Measurements from ENCODE around the gene ADGRF3. TPM values are rescaled to one million over a fixed set of nuclear protein-coding genes. Genes with fewer than 3 reads are reported as not detected.

ADGRF3 gene
- total RNA-seq (2021) = 0.09 and 0.29 TPM in 2 replicates
- long read RNA-seq = 0 reads

- Histone ChIP-seq H2BK12ac (ENCODE audit: insufficient read length, low read depth, low read length) (no peak within 1 kb of the TSS), H3T11ph (ENCODE audit: low read length) (no peak within 1 kb of the TSS), H2BK120ac (ENCODE audit: low read depth, low read length, poor library complexity, severe bottlenecking) (no peak within 1 kb of the TSS), H3K18ac (ENCODE audit: insufficient read length, low read depth, low read length) (peak within 1 kb of the TSS; percentile 82), H3K27ac (ENCODE audit: insufficient read length, low read depth, low read length) (peak within 1 kb of the TSS; percentile 68), H3K79me1 (ENCODE audit: insufficient read depth, low read depth, low read length, poor library complexity, severe bottlenecking) (peaks cover 2% of the 10 kb centered on the region), H2BK15ac (ENCODE audit: low read depth, low read length) (no peak within 1 kb of the TSS), H3K27me3 (ENCODE audit: insufficient read depth, low read length) (no peaks in the 10 kb centered on the region), H3K56ac (ENCODE audit: insufficient read length, low read depth, low read length) (no peak within 1 kb of the TSS), H3K9me3 (ENCODE audit: control insufficient read depth, low read depth, low read length) (no peaks in the 10 kb centered on the region), H2AFZ (ENCODE audit: low read length) (no peak within 1 kb of the TSS), H3K79me2 (ENCODE audit: insufficient read depth, low read length) (peaks cover 20% of the 10 kb centered on the region; the same call in 1 of the 2 replicates), H4K5ac (ENCODE audit: insufficient read length, low read depth, low read length) (no peak within 1 kb of the TSS), H3K4me1 (ENCODE audit: insufficient read depth, low read length) (peaks cover 2% of the 10 kb centered on the region), H2BK5ac (ENCODE audit: insufficient read length, low read length) (no peak within 1 kb of the TSS), H4K20me1 (ENCODE audit: control insufficient read depth, insufficient read depth, insufficient read length) (no peaks in the 10 kb centered on the region), H3K23me2 (ENCODE audit: insufficient read length, low read depth, low read length, poor library complexity, severe bottlenecking) (peaks cover 13% of the 10 kb centered on the region), H3K4ac (ENCODE audit: low read depth, low read length) (no peak within 1 kb of the TSS), H3K4me2 (ENCODE audit: insufficient read depth, insufficient read length, low read length) (peak within 1 kb of the TSS; percentile 75), H3K14ac (ENCODE audit: insufficient read depth, low read length) (0 out of 2 replicates have a peak within 1 kb of the TSS, but pooled peaks have one; percentile 0), H3K9ac (ENCODE audit: extremely low read depth, insufficient read length, low read length) (peak within 1 kb of the TSS; percentile 95), H2BK20ac (ENCODE audit: low read depth, low read length, poor library complexity, severe bottlenecking) (no peak within 1 kb of the TSS), H4K91ac (ENCODE audit: insufficient read length, low read depth, low read length) (no peak within 1 kb of the TSS), H4K8ac (replicated peaks; ENCODE audit: insufficient read length, low read depth, low read length) (no peak within 1 kb of the TSS), H3K23ac (ENCODE audit: insufficient read length, low read depth, low read length) (no peak within 1 kb of the TSS), H2AK5ac (ENCODE audit: insufficient read length, low read length) (no peak within 1 kb of the TSS)
- Mint-ChIP-seq H3K36me3 (ENCODE audit: insufficient read depth in 1 of 3, low read depth in 3 of 3) (peaks cover 0 to 7% (median 2%) of the 10 kb centered on the region in 3 experiments; a peak in 4 of 7 replicates), H3K27me3 (ENCODE audit: low read depth) (no peaks in the 10 kb centered on the region), H3K4me3 (peak within 1 kb of the TSS; percentile 97 to 98), H3K27ac (peak within 1 kb of the TSS; percentile 99), H3K9me3 (no peaks in the 10 kb centered on the region), H3K4me1 (peaks cover 21 to 22% of the 10 kb centered on the region in 2 experiments)
- TF ChIP-seq, protein P1, sequence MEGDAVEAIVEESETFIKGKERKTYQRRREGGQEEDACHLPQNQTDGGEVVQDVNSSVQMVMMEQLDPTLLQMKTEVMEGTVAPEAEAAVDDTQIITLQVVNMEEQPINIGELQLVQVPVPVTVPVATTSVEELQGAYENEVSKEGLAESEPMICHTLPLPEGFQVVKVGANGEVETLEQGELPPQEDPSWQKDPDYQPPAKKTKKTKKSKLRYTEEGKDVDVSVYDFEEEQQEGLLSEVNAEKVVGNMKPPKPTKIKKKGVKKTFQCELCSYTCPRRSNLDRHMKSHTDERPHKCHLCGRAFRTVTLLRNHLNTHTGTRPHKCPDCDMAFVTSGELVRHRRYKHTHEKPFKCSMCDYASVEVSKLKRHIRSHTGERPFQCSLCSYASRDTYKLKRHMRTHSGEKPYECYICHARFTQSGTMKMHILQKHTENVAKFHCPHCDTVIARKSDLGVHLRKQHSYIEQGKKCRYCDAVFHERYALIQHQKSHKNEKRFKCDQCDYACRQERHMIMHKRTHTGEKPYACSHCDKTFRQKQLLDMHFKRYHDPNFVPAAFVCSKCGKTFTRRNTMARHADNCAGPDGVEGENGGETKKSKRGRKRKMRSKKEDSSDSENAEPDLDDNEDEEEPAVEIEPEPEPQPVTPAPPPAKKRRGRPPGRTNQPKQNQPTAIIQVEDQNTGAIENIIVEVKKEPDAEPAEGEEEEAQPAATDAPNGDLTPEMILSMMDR (conservative IDR thresholded peaks at IDR 0.05) = no peak
- WGBS (ENCODE audit: extremely low coverage, insufficient read length, low lambda C conversion rate) = no CpG with 5 or more reads among the region's 28 CpGs
- peak; percentile 46 for DNase-seq
These were observed at the start of gene ADGRF3 for GRCh38 chr2:26346454-26347053. Gene ADGRF3, minus strand, starts transcription at chr2:26346789. Its CDS starts 555 bp downstream, at chr2:26346234.

Data from H9 (cell line).